ENCODE data around the gene SUMO1.

DNA sequence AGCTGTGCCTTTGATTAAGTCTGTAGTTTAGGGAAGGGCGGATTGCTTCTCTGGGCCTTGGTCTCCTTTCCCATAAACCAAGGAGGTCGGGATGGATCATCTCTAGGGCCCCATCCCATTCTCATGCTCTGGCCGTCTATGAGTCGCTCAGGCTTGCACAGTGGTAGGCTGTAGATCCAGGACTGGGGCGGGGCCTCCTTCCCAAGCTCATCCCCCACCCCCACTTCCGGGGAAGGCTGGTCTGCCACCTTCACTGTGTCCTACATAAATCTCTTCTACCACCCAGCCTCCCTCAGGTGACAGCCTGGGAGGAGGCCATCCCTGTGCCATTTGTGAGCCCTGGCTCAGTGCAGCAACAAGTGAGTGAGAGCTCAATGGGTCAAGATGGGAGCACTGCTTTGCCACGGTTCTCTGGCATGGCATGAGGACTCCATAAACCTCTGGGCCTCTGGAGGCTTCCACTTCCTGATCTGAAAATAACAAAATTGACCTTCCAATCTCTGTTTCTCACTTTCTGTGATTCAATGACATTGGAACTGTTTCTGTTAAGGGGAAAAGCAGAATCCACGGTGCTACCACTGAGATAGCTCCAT is 68.5 kb downstream of the SUMO1 start:
- TF ChIP-seq, protein P1, sequence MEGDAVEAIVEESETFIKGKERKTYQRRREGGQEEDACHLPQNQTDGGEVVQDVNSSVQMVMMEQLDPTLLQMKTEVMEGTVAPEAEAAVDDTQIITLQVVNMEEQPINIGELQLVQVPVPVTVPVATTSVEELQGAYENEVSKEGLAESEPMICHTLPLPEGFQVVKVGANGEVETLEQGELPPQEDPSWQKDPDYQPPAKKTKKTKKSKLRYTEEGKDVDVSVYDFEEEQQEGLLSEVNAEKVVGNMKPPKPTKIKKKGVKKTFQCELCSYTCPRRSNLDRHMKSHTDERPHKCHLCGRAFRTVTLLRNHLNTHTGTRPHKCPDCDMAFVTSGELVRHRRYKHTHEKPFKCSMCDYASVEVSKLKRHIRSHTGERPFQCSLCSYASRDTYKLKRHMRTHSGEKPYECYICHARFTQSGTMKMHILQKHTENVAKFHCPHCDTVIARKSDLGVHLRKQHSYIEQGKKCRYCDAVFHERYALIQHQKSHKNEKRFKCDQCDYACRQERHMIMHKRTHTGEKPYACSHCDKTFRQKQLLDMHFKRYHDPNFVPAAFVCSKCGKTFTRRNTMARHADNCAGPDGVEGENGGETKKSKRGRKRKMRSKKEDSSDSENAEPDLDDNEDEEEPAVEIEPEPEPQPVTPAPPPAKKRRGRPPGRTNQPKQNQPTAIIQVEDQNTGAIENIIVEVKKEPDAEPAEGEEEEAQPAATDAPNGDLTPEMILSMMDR (IDR thresholded peaks at IDR 0.05), result no peak
- no peak for TF ChIP-seq POLR2A (IDR thresholded peaks at IDR 0.05)

All from breast epithelium (tissue), 3 donors.